ENCODE results near the gene ZNF556.

Gene ZNF556

DNA sequence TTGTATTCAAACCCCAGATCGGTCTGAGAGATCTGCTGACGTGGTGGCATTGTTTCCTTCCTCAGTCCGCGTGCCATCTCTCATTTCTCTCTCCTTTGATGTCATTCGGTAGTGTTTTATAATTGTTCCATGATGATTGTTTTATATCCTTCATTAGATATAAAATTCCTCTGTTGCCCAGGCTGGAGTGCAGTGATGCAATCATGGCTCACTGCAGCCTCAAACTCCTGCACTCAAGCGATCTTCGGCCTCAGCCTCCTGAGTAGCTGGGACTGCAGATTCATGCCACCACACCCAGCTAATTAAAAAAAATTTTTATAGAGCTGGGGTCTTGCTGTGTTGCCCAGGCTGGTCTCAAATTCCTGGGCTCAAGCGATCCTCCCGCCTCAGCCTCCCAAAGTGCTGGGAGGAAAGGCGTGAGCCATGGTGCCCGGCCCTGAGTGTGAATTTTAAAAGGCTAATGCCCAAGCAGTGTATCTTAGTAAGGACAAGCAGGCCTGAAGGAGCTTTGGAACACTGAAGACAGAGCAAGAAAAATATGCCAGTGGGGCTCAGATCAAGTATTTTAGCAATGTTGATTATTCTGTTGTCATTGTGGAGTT, 38.9 kb downstream of the ZNF556 start:
- TF ChIP-seq, protein P1, sequence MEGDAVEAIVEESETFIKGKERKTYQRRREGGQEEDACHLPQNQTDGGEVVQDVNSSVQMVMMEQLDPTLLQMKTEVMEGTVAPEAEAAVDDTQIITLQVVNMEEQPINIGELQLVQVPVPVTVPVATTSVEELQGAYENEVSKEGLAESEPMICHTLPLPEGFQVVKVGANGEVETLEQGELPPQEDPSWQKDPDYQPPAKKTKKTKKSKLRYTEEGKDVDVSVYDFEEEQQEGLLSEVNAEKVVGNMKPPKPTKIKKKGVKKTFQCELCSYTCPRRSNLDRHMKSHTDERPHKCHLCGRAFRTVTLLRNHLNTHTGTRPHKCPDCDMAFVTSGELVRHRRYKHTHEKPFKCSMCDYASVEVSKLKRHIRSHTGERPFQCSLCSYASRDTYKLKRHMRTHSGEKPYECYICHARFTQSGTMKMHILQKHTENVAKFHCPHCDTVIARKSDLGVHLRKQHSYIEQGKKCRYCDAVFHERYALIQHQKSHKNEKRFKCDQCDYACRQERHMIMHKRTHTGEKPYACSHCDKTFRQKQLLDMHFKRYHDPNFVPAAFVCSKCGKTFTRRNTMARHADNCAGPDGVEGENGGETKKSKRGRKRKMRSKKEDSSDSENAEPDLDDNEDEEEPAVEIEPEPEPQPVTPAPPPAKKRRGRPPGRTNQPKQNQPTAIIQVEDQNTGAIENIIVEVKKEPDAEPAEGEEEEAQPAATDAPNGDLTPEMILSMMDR (IDR thresholded peaks at IDR 0.05; ENCODE audit: low read depth, low read length) = no peak
- in situ Hi-C loops (cut with HindIII; ENCODE audit: low sequenced_read_pairs) = no loop called here
- no peak for DNase-seq (ENCODE audit: low read depth, low spot score)
- no peak overlapping the region for H3K4me3 ChIP-seq (ENCODE audit: low read depth, low read length)

DNA sequence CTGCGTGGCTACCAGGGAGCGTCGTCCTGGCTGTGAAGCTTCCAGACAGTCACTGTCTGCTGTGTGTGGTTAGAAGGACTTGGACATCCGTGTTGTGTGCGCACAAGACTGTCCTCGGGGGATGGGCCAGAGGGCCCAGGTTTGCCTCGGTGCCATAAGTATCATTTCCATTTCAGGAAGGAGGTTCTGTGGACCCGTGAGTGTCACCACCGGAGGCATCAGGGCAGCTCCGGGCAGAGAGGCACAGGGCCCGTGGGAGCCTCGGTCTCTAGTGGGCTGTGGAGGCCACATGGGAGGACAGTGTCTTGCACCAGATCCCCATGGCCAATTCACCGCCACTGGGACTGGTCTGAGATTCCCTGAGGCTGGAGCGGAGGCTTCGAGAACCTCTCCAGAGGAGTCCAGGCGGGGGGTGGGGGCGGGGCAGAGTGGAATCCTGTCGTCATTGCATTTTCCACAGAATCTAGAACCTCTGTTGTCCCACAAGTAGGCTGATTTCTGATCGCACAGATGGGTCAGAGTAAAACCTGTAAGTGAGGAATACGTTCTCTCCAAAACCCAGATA, 39.6 kb downstream of the ZNF556 start:
- TF ChIP-seq, protein P1 (IDR thresholded peaks at IDR 0.05; ENCODE audit: low read depth, low read length) = no peak
- in situ Hi-C loops (cut with HindIII; ENCODE audit: low sequenced_read_pairs) = no loop called here
- DNase-seq (ENCODE audit: low read depth, low spot score) = no peak
- H3K4me3 ChIP-seq (ENCODE audit: low read depth, low read length) = no peak overlapping the region

DNA sequence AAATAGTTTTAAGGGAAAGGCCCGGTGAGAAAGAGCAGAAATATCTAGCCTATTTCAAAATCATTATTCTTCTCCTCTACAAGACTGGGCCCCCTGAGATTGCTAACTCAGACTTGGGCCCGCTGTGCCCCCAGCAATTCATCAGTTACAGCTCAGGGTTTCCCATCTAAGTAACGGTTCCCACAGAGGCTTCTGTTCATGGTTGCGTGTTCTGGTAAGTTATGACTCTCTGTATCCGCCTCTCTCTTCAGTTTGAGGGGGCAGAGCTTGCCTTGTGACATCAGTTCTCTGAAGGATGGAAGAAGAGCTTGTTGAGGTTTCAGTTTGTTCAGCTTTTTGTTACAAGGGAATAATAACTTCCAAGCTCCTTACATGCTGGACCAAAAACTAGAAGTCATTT, 45.2 kb downstream of the ZNF556 start:
- no peak overlapping the region for H3K4me3 ChIP-seq (ENCODE audit: low read depth, low read length)
- DNase-seq (ENCODE audit: low read depth, low spot score) = no peak
- TF ChIP-seq, protein P1 (IDR thresholded peaks at IDR 0.05; ENCODE audit: low read depth, low read length) = no peak
- in situ Hi-C loops (cut with HindIII; ENCODE audit: low sequenced_read_pairs) = no loop called here

DNA sequence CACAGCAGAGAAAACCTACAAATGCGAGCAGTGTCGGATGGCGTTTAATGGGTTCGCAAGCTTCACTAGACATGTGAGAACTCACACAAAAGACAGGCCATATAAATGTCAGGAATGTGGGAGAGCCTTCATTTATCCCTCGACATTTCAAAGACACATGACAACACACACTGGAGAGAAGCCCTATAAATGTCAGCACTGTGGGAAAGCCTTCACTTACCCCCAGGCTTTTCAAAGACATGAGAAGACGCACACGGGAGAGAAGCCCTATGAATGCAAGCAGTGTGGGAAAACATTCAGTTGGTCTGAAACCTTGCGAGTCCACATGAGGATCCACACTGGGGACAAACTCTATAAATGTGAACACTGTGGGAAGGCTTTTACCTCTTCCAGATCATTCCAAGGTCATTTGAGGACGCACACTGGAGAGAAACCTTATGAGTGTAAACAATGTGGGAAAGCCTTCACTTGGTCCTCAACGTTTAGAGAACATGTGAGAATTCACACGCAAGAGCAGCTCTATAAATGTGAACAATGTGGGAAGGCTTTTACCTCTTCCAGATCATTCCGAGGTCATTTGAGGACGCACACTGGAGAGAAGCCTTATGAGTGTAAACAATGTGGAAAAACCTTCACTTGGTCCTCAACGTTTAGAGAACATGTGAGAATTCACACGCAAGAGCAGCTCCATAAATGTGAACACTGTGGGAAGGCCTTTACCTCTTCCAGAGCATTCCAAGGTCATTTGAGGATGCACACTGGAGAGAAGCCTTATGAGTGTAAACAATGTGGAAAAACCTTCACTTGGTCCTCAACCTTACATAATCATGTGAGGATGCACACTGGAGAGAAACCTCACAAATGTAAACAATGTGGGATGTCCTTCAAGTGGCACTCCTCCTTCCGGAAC, 50.4 kb downstream of the ZNF556 start:
- in situ Hi-C loops (cut with HindIII; ENCODE audit: low sequenced_read_pairs) = no loop called here
- TF ChIP-seq, protein P1 (IDR thresholded peaks at IDR 0.05; ENCODE audit: low read depth, low read length) = no peak
- H3K4me3 ChIP-seq (ENCODE audit: low read depth, low read length) = no peak overlapping the region
- no peak for DNase-seq (ENCODE audit: low read depth, low spot score)

DNA sequence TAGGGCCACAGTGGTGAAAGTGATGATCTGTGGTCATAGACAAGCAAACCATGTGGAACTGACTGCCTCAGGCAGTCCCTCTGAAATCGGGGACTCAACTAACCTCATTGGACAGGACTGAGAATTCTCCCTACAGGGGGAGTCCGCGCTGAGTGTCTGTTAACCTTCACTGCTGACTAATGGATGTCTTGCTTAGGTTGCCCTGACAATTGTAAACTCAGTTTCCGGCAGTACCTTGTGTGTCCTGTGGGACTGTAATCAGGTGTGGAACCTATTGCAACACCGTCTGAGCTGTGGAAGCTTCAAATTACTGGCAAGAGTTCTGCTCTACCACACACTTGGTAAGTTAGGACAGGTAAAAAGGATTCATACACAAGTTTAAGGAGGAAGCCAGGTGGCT, 55.9 kb downstream of the ZNF556 start:
- H3K4me3 ChIP-seq (ENCODE audit: low read depth, low read length) = no peak overlapping the region
- no peak for DNase-seq (ENCODE audit: low read depth, low spot score)
- TF ChIP-seq, protein P1 (IDR thresholded peaks at IDR 0.05; ENCODE audit: low read depth, low read length) = no peak
- in situ Hi-C loops (cut with HindIII; ENCODE audit: low sequenced_read_pairs) = no loop called here

DNA sequence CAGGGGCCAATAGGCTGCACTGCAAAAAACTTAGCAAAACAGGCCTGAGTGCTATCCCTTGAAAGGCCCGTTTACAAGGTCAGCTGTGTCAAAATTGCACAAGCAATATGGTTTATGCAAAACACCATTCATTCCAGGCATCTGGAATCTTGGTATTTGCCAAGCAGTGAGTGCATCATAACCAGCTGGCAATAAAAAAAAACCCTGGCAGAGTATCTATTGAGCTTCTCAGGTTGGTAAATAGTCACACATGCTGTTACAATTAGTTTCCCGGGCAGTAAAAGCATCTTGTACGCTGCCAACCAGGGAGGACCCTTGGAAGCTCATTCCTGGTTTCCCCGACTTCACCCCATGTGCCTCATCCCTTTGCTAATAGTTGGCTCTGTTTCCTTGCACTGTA, 56.4 kb downstream of the ZNF556 start:
- in situ Hi-C loops (cut with HindIII; ENCODE audit: low sequenced_read_pairs) = no loop called here
- peak; percentile 24 for DNase-seq (ENCODE audit: low read depth, low spot score)
- TF ChIP-seq, protein P1 (IDR thresholded peaks at IDR 0.05; ENCODE audit: low read depth, low read length) = no peak
- H3K4me3 ChIP-seq (ENCODE audit: low read depth, low read length) = no peak overlapping the region
